Measurements from ENCODE around the gene ARL8B. TPM values are rescaled to one million over a fixed set of nuclear protein-coding genes. Genes with fewer than 3 reads are reported as not detected.

The ARL8B gene
- total RNA-seq, 1 experiment from 2014 or later: 54.0 TPM

DNA sequence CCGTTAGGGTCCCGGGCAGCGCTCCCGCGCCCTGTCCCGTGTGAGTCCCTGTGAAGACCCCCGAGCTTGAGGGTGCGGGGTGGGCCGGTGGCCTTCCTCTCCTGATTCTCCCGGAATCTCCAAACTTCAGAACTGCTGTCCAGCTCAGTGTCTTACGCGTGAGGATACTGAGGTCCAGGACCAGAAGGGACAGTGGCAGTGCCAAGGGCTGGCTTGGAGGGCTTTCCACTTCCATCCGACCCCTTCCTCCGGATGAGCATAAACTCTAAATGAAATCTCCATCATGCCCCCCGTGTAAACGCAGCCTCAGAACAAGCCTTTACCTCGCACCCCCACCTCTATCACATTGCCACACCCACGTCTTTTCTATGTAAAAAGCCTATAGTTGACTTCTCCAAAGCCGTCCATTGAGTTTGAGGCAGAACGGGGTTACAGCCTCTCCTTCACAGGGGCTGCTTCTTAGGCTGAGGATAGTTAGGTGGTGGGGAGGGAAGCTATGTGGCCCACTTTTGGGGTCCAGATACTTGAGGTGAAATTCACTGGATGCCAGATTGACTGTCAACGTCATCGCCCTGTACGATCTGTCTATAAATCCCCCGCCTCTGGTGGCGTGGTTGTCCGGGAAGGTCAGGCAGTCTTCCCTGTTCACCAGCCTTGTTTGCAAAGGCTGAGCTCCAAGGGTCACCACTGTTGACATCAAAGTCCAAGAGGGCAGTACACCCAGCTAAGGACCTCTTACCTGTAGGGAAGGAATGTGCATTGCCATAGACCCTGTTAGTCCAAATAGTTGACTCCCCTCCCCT is 66.5 kb downstream of the ARL8B start:
- TF ChIP-seq EZH2 (IDR thresholded peaks at IDR 0.05; ENCODE audit: borderline replicate concordance, low read depth, low read length, poor library complexity, severe bottlenecking): no peak
- TF ChIP-seq, protein P1, sequence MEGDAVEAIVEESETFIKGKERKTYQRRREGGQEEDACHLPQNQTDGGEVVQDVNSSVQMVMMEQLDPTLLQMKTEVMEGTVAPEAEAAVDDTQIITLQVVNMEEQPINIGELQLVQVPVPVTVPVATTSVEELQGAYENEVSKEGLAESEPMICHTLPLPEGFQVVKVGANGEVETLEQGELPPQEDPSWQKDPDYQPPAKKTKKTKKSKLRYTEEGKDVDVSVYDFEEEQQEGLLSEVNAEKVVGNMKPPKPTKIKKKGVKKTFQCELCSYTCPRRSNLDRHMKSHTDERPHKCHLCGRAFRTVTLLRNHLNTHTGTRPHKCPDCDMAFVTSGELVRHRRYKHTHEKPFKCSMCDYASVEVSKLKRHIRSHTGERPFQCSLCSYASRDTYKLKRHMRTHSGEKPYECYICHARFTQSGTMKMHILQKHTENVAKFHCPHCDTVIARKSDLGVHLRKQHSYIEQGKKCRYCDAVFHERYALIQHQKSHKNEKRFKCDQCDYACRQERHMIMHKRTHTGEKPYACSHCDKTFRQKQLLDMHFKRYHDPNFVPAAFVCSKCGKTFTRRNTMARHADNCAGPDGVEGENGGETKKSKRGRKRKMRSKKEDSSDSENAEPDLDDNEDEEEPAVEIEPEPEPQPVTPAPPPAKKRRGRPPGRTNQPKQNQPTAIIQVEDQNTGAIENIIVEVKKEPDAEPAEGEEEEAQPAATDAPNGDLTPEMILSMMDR (conservative IDR thresholded peaks at IDR 0.05; ENCODE audit: low read depth, low read length): no peak
- Histone ChIP-seq H3K9me3 (ENCODE audit: low read depth, low read length, poor library complexity, severe bottlenecking) (no peaks in the 10 kb centered on the region), H3K27ac (ENCODE audit: low read depth, low read length, poor library complexity, severe bottlenecking) (peak overlapping the region; percentile 97), H3K4me3 (ENCODE audit: low read depth, low read length, poor library complexity, severe bottlenecking) (peak overlapping the region; percentile 73), H3K36me3 (ENCODE audit: insufficient read depth, low read length, poor library complexity, severe bottlenecking) (no peaks in the 10 kb centered on the region), H3K4me1 (ENCODE audit: insufficient read depth, low read length, poor library complexity, severe bottlenecking) (peaks cover 12% of the 10 kb centered on the region), H3K27me3 (replicated peaks; ENCODE audit: insufficient read depth, low read depth, low read length, poor library complexity) (no peaks in the 10 kb centered on the region)
- TSS peak; percentile 26 for BruUV-seq (replicated peaks)
- intact Hi-C loops (cut with micrococcal nuclease; ENCODE audit: unreplicated experiment): loop anchor here (5.0 kb wide), 1 partner anchor 66 kb away; the partner anchor contains the start of gene ARL8B
- CTCF ChIA-PET: interaction anchor here (0.6 kb wide), 1 partner anchor 63 kb away, joined by 3 read pairs; no protein-coding TSS in a partner anchor
- POLR2A ChIA-PET (ENCODE audit: low non-redundant PET): interaction anchor here (0.6 kb wide), 1 partner anchor 526 kb away, joined by 3 read pairs; no protein-coding TSS in a partner anchor
- DNase-seq (ENCODE audit: low spot score): peak; percentile 63

DNA sequence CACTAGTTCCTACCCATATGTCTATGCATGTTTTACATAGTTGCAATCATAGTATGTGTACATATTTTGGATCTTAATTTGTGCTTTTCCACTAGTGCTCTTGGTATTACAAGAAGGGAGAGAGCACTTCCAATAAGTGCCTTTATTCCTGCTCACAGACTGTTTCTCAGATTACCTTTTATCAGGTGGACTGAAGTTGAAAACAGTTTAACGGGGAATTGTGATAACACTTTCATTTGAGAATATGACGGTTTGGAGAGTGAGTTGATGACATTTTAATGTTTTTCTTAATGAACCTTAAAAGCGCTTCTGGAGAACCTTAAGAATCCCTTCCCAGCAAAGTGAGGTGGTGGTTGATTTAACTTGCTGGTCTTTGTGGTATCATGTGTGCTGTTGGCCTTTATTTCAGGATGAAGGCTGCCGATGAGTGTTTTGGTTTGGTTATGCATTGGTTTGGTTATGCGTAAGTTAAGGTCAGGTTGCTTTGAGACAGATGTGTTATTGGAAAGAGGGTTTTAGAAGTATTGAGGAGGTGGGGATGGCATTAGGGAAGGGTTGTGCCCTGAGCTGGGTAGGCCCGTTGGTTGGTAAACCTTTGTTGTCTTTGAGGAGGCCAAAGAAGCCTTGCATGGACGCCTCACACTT is 68.2 kb downstream of the ARL8B start:
- Histone ChIP-seq H3K36me3 (ENCODE audit: insufficient read depth, low read length, poor library complexity, severe bottlenecking) (peaks cover 6% of the 10 kb centered on the region), H3K27me3 (replicated peaks; ENCODE audit: insufficient read depth, low read depth, low read length, poor library complexity) (no peaks in the 10 kb centered on the region), H3K4me1 (ENCODE audit: insufficient read depth, low read length, poor library complexity, severe bottlenecking) (peaks cover 23% of the 10 kb centered on the region), H3K4me3 (ENCODE audit: low read depth, low read length, poor library complexity, severe bottlenecking) (peak overlapping the region; percentile 73), H3K9me3 (ENCODE audit: low read depth, low read length, poor library complexity, severe bottlenecking) (no peaks in the 10 kb centered on the region), H3K27ac (ENCODE audit: low read depth, low read length, poor library complexity, severe bottlenecking) (no peak overlapping the region)
- CTCF ChIA-PET: no interaction called here
- BruUV-seq (replicated peaks): no TSS peak
- intact Hi-C loops (cut with micrococcal nuclease; ENCODE audit: unreplicated experiment): no loop called here
- POLR2A ChIA-PET (ENCODE audit: low non-redundant PET): interaction anchor here (0.5 kb wide), 1 partner anchor 65 kb away, joined by 9 read pairs; no protein-coding TSS in a partner anchor
- TF ChIP-seq, protein P1 (conservative IDR thresholded peaks at IDR 0.05; ENCODE audit: low read depth, low read length): no peak
- no peak for TF ChIP-seq EZH2 (IDR thresholded peaks at IDR 0.05; ENCODE audit: borderline replicate concordance, low read depth, low read length, poor library complexity, severe bottlenecking)
- no peak for DNase-seq (ENCODE audit: low spot score)

DNA sequence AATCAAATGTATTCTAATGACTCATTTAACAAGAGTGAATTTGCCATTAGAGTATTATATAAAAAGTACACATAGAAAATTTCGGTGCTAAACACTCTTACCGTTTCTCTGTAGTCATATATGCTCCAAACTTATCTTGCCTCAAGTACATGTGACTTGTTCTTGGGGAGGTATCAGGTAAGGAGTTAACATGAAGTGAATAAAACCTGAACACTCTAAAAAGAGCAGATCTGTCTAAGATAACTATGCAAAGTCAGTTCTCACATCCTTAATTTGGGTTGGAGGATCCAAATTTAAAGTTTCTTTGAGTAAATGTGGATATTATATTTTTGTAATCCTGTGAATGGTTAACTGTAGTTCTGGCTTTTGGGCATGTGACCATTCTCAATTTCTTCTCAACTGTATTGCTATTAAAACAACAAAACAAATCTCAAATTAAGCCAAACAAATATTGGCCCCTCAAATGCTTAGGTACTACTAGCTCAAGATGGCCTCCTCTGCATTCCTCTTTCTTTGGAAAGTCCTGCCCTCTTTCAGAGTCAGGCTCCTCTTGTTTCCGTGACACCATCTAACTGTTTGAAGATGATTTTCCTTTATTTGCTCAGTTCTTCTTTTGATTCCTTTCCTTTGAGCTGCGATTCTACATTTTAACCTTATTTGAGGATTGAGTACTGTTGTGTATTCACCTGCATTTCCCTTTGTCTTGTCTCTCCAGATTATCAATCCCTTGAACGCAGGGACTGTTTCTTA is 69.6 kb downstream of the ARL8B start:
- Histone ChIP-seq H3K4me3 (ENCODE audit: low read depth, low read length, poor library complexity, severe bottlenecking) (no peak overlapping the region), H3K9me3 (ENCODE audit: low read depth, low read length, poor library complexity, severe bottlenecking) (no peaks in the 10 kb centered on the region), H3K27me3 (replicated peaks; ENCODE audit: insufficient read depth, low read depth, low read length, poor library complexity) (no peaks in the 10 kb centered on the region), H3K4me1 (ENCODE audit: insufficient read depth, low read length, poor library complexity, severe bottlenecking) (peaks cover 36% of the 10 kb centered on the region), H3K36me3 (ENCODE audit: insufficient read depth, low read length, poor library complexity, severe bottlenecking) (peaks cover 6% of the 10 kb centered on the region), H3K27ac (ENCODE audit: low read depth, low read length, poor library complexity, severe bottlenecking) (no peak overlapping the region)
- TF ChIP-seq EZH2 (IDR thresholded peaks at IDR 0.05; ENCODE audit: borderline replicate concordance, low read depth, low read length, poor library complexity, severe bottlenecking): no peak
- TF ChIP-seq, protein P1 (conservative IDR thresholded peaks at IDR 0.05; ENCODE audit: low read depth, low read length): no peak
- intact Hi-C loops (cut with micrococcal nuclease; ENCODE audit: unreplicated experiment): no loop called here
- POLR2A ChIA-PET (ENCODE audit: low non-redundant PET): no interaction called here
- DNase-seq (ENCODE audit: low spot score): no peak
- BruUV-seq (replicated peaks): no TSS peak
- CTCF ChIA-PET: no interaction called here
